Sigmoid colon (tissue), 7 donors: ENCODE data around the gene FSCN2. TPM values are rescaled to one million over a fixed set of nuclear protein-coding genes. Genes with fewer than 3 reads are reported as not detected.

ENCODE experiments used
- DNase-seq: peaks from one replicate; pipeline ENCODE4 v3.0.0-alpha.2; 2019
- H3K27ac ChIP-seq, 4 donors: fragments of 200-600 bp; sonication (generic); one replicate each; pipeline ENCODE4 v1.5.1; 2016 to 2019; ENCODE audit warnings: mild to moderate bottlenecking in 1 of 4
- H3K27me3 ChIP-seq, 3 donors: fragments of 200-600 bp; sonication (generic); one replicate each; pipeline ENCODE4 v1.5.1; 2019; ENCODE audit warnings: mild to moderate bottlenecking in 1 of 3
- H3K36me3 ChIP-seq, 4 donors: fragments of 200-600 bp; sonication (generic); one replicate each; pipeline ENCODE4 v1.5.1; 2016 to 2019
- H3K4me1 ChIP-seq, 4 donors: fragments of 200-600 bp; sonication (generic); one replicate each; pipeline ENCODE4 v1.5.1; 2017 to 2019
- H3K4me3 ChIP-seq, 4 donors: fragments of 200-600 bp; sonication (generic); one replicate each; pipeline ENCODE4 v1.5.1; 2017 to 2019; ENCODE audit warnings: mild to moderate bottlenecking in 2 of 4, moderate library complexity in 1 of 4
- H3K9me3 ChIP-seq, 4 donors: fragments of 200-600 bp in 3 of 4; sonication (generic) in 3 of 4; one replicate each; pipeline versions ENCODE4 v1.5.1 to v1.6.1; 2013 to 2019
- CTCF ChIP-seq, 4 experiments: fragments of 450-650 bp in 3 of 4; fragments of 200-600 bp in 1 of 4; IDR thresholded peaks; one replicate each; pipeline ENCODE4 v1.5.1; 2016 to 2019; ENCODE audit warnings: antibody characterized with exemption in 4 of 4, mild to moderate bottlenecking in 3 of 4, moderate library complexity in 2 of 4
- EP300 ChIP-seq, 4 donors: sonication (generic); formaldehyde crosslinking; IDR thresholded peaks; one replicate each; pipeline ENCODE4 v1.6.1; 2017; ENCODE audit warnings: antibody characterized with exemption in 4 of 4
- POLR2A ChIP-seq, 2 donors: fragments of 450-650 bp; IDR thresholded peaks; one replicate each; pipeline ENCODE4 v1.6.1; 2016; ENCODE audit warnings: antibody characterized with exemption in 2 of 2, mild to moderate bottlenecking in 2 of 2, moderate library complexity in 2 of 2
- POLR2AphosphoS5 ChIP-seq, 4 donors: sonication (generic); formaldehyde crosslinking; IDR thresholded peaks; one replicate each; pipeline ENCODE4 v1.6.1; 2017; ENCODE audit warnings: antibody characterized with exemption in 4 of 4
- WGBS, 2 donors: extraction: QIAGEN DNeasy Blood & Tissue Kit; methylation state at CpG; one replicate each; pipeline ENCODE4 v1.1.7; 2013; 5-methylcytosine and 5-hydroxymethylcytosine counted together
- intact Hi-C: fragments of 100-400 bp; cut with DNase I; formaldehyde crosslinking; loops from one replicate; pipeline ENCODE4 v1.15.1; 2023
- polyA plus RNA-seq, 3 donors: library from polyadenylated mRNA; stranded (reverse); fragments of 200-250 nt; gene quantifications; one replicate each; pipeline ENCODE4 v1.2.3, GENCODE V29; 2013
- total RNA-seq, 4 donors: library from RNA; depleted of rRNA; stranded (reverse); fragments of >200 nt; gene quantifications; one replicate each; pipeline ENCODE4 v1.1.0, GENCODE V29; 2016
- donor health status: healthy with polysubstance abuse.
- donor health status: Bipolar disorder and iron deficiency.
- donor health status: healthy.

The FSCN2 gene
- total and polyA plus RNA-seq, 7 donors, result 0.33 to 2.3 (median 1.0) TPM; not detected in 3

GRCh38 chr17:81535480-81536298, 7.5 kb downstream of the FSCN2 start:
- no peak for DNase-seq
- H3K36me3 ChIP-seq, result peaks cover 0 to 17% (median 9%) of the 10 kb centered on the region in 4 donors
- H3K4me3 ChIP-seq, result no peak overlapping the region
- TF ChIP-seq EP300 (IDR thresholded peaks at IDR 0.05) (no peak), CTCF (IDR thresholded peaks at IDR 0.05) (no peak), POLR2A (IDR thresholded peaks at IDR 0.05) (no peak), POLR2AphosphoS5 (IDR thresholded peaks at IDR 0.05) (no peak)
- H3K4me1 ChIP-seq, result peaks cover 0 to 15% (median 13%) of the 10 kb centered on the region in 4 donors
- no peaks in the 10 kb centered on the region for H3K9me3 ChIP-seq
- H3K27me3 ChIP-seq, result peaks cover 19 to 43% (median 42%) of the 10 kb centered on the region in 3 donors
- no peak overlapping the region for H3K27ac ChIP-seq
- intact Hi-C loops, result no loop called here
- 41 to 79% methylated on average over 13 of the region's 13 CpGs for WGBS, 2 donors

- TF ChIP-seq CTCF (IDR thresholded peaks at IDR 0.05), result no peak
- TF ChIP-seq POLR2A (IDR thresholded peaks at IDR 0.05), result no peak
- no peak for TF ChIP-seq POLR2AphosphoS5 (IDR thresholded peaks at IDR 0.05)
- no peak for TF ChIP-seq EP300 (IDR thresholded peaks at IDR 0.05)
- H3K36me3 ChIP-seq, result peaks cover 0 to 26% (median 15%) of the 10 kb centered on the region in 4 donors
- H3K27me3 ChIP-seq, result peaks cover 19 to 43% (median 42%) of the 10 kb centered on the region in 3 donors
- H3K4me3 ChIP-seq, result no peak overlapping the region
- no peak for DNase-seq
- H3K9me3 ChIP-seq, result no peaks in the 10 kb centered on the region
- WGBS, 2 donors, result 3 to 9% methylated on average over 89 of the region's 89 CpGs
- H3K27ac ChIP-seq, result no peak overlapping the region
- intact Hi-C loops, result no loop called here
- H3K4me1 ChIP-seq, result peaks cover 0 to 15% (median 13%) of the 10 kb centered on the region in 4 donors
Observed at GRCh38 chr17:81536299-81537290, 8.4 kb downstream of the FSCN2 start.

GRCh38 chr17:81537343-81537855, 9.2 kb downstream of the FSCN2 start:
- H3K27me3 ChIP-seq, result peaks cover 19 to 43% (median 42%) of the 10 kb centered on the region in 3 donors
- H3K4me1 ChIP-seq, result peaks cover 0 to 15% (median 13%) of the 10 kb centered on the region in 4 donors
- no peak for DNase-seq
- intact Hi-C loops, result no loop called here
- H3K36me3 ChIP-seq, result peaks cover 0 to 30% (median 16%) of the 10 kb centered on the region in 4 donors
- no peak overlapping the region for H3K4me3 ChIP-seq
- no peak overlapping the region for H3K27ac ChIP-seq
- no peaks in the 10 kb centered on the region for H3K9me3 ChIP-seq
- 8 to 14% methylated on average over 17 of the region's 17 CpGs for WGBS, 2 donors
- TF ChIP-seq POLR2AphosphoS5 (IDR thresholded peaks at IDR 0.05) (peak in 2 of 4 donors; percentile 11 to 22), POLR2A (IDR thresholded peaks at IDR 0.05) (no peak), EP300 (IDR thresholded peaks at IDR 0.05) (no peak), CTCF (IDR thresholded peaks at IDR 0.05) (peak; percentile 18 to 68 (median 42))

- intact Hi-C loops, result no loop called here
- 31 to 62% methylated on average over 26 of the region's 26 CpGs for WGBS, 2 donors
- DNase-seq, result no peak
- Histone ChIP-seq H3K27me3 (peaks cover 19 to 43% (median 42%) of the 10 kb centered on the region in 3 donors), H3K4me1 (peaks cover 0 to 15% (median 13%) of the 10 kb centered on the region in 4 donors), H3K36me3 (peaks cover 0 to 36% (median 19%) of the 10 kb centered on the region in 4 donors), H3K4me3 (no peak overlapping the region), H3K27ac (no peak overlapping the region), H3K9me3 (no peaks in the 10 kb centered on the region)
- peak in 1 of 4 experiments; percentile 1 for TF ChIP-seq CTCF (IDR thresholded peaks at IDR 0.05)
- no peak for TF ChIP-seq EP300 (IDR thresholded peaks at IDR 0.05)
- TF ChIP-seq POLR2A (IDR thresholded peaks at IDR 0.05), result no peak
Observed at GRCh38 chr17:81537856-81538555, 9.8 kb downstream of the FSCN2 start.
